ENCODE data around the gene ZNF771.
"Not testable (repeated sequence)": the region's sequence is repeated elsewhere in the genome, so short reads cannot be mapped to it uniquely, and the experiment has no call there.

ZNF771 gene

GRCh38 chr16:30376461-30376902 lies 30.9 kb upstream of the ZNF771 start:
- DNase-seq: no peak

GRCh38 chr16:30377050-30377811 lies 30.2 kb upstream of the ZNF771 start:
- DNase-seq: no peak

DNA sequence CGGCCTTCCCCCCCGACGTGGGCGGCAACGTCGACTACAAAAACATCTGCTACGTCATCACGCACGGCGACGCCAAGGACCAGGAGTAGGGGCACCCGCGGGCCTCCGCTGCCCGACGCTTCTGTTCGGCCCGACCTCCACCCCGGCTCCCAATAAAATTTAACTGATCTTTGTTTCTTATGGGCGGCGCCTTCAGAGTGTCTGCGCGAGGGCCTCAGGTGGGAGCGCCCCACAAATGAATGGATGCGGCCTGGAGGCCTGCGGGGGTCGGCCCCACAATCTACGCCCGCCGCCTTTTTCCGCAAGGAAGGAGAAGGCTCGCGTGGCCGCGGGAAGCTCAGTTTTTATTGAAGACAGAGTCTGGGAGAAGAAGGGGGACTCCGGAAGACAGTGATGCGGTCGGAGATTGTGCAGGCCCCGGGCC lies 29.6 kb upstream of the ZNF771 start:
- DNase-seq: peak; percentile 80

- peak; percentile 99 for DNase-seq
These were observed 28.9 kb upstream of the ZNF771 start for GRCh38 chr16:30378236-30379157.

DNA sequence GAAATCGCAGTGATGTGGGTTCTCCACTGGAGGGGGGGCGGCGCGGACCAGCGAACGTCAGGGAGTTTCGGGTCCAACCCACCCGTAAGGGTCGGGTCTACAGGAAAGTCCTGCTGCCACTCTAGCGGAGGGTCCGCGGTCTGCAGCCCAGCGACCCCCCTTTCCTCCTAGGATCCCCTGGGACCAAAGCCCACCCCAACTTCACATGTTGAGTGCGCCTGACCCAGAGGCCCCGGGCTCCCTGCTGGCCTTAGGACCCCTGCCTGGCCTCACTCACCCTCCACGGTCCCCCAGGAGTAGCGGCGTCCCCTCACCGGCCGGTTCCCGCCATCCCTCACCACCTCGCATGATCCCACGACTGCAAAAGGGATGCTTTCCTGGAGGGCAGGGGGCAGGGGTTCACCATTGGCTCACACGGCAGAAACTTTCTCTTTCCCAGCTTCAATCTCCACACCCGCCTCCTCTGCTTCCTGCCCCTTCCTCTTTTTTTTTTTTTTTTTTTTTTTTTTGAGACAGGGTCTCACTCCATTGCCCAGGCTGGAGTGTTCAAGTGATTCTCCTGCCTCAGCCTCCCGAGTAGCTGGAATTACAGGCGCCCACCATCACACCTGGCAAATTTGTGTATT lies 28.1 kb upstream of the ZNF771 start:
- DNase-seq: no peak

DNA sequence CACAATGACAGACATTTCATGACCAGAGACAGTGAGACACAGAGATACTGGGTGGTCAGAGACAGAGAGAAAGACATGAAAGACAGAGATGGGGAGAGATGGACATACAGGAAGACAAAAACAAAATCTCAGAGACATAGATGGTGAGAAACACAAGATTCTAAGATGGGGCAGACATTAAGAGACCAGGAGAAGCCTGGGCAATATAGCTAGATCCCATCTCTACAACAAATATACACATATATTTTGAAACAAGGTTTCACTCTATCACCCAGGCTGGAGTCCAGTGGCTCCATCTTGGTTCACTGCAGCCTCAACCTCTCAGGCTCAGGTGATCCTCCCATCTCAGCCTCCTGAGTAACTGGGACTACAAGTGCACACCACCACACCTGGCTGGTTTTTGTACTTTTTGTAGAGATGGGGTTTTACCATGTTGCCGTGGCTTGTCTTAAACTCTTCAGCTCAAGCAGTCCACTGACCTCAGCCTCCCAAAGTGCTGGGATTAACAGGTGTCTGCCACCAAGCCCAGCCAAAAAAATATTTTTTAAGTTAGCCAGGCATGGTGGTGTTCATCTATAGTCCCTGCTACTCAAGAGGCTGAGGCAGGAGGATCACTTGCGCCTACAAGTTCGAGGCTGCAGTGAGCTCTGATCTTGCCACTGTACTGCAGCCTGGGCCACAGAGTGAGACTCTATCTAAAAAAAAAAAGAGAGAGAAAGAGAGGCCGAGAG lies 27.2 kb upstream of the ZNF771 start:
- no peak for DNase-seq

DNA sequence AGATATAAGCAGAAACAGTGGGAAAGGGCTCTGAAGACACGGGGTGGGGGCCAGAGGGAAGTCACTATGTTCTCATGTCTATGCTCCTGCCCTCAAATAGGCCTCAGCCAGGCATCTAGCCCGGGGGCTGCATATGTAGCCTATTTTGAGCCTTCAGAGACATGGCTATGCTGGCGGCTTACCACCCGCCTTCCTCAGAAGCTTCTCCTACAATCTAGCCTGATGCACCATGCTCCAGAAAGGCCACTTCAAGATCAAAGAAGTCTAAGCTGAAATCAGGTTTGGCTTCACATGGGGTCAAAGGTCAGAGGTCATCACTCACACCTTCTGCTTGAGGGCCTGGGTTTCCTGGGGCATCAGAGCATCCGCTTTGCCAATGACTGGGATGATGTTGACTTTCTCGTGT lies 26.6 kb upstream of the ZNF771 start:
- DNase-seq: no peak

DNA sequence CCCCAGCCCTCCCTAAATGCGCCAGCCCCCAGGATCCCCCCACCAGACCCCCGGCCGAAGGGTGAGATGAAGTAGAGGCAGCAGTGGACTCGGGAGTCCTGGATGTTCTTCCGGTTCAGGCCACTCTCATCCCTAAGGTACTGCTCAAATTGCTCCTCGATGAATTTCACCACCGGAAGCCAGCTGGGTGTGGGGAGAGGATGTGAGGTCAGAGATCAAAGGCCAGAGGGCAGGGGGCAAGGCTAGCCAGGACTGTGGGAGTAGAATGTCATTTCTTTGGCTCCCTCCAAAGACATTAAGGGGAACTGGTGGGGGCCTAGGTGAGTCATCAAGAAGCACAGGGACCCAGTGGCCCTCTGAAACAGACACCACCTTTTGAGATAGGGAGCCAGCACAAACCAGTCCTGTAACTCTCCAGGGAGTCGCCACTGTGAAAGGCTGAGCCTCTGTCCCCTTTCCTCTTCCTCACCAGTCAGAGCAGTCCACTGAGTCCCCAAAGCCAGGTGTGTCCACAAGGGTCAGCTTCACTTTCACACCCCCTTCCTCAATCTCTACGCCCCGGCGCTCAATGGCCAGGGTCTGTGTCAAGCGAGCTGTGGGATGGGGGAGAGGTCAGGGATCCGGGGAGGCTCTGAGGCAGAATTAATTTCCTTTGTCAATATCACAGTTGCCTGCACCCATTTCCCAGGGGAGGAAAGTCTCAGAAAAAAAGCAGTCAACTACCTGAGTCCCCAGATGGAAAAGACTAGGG lies 25.9 kb upstream of the ZNF771 start:
- DNase-seq: no peak

GRCh38 chr16:30382111-30382881 lies 25.1 kb upstream of the ZNF771 start, which contains the start of gene SEPTIN1:
Gene SEPTIN1 (minus strand): TSS chr16:30382561. CDS start chr16:30382542, 19 bp downstream.
- peak; percentile 66 for DNase-seq

DNA sequence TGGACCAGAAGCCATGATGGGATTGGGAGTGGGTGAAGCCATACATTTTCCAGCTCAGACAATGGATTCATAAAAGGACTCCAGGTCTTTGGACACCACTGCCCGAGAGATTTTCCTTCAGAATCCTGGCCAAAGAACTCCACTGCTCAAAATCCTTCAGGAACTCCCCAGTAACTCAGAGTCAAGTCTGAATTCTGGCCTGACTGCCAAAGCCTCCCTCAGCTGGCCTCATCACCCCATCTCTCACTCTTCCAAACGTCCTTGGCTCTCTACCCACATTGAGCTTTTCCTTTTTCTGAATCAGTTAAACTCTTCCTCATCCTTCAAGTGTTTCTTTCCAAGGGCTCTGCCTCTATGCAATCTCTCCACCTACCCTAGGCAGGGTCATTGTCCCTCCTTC lies 23.9 kb upstream of the ZNF771 start:
- DNase-seq: no peak

GRCh38 chr16:30394592-30395154 lies 12.7 kb upstream of the ZNF771 start:
- DNase-seq: no peak

- DNase-seq: peak; percentile 69
These were observed 12.0 kb upstream of the ZNF771 start, which contains the start of gene ZNF48 for GRCh38 chr16:30395155-30395991. Gene ZNF48 (plus strand): TSS chr16:30395420. CDS start chr16:30395795, 375 bp downstream.

- DNase-seq: no peak
These were observed 11.3 kb upstream of the ZNF771 start for GRCh38 chr16:30395992-30396585.

DNA sequence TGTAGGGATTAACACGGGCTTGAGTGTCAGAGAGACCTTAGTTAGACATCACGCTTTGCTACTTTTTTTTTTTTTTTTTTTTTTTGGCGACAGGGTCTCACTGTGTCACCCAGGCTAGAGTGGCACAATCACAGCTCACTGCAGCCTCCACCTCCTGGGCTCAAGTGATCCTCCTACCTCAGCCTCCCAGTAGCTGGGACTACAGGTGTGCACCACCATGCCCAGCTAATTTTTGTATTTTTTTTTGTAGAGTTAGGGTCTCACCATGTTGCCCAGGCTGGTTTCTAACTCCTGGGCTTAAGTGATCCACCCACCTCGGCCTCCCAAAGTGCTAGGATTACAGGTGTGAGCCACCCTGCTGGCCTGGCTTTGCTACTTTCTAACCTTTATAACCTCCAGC lies 10.8 kb upstream of the ZNF771 start:
- not testable (repeated sequence) for DNase-seq

DNA sequence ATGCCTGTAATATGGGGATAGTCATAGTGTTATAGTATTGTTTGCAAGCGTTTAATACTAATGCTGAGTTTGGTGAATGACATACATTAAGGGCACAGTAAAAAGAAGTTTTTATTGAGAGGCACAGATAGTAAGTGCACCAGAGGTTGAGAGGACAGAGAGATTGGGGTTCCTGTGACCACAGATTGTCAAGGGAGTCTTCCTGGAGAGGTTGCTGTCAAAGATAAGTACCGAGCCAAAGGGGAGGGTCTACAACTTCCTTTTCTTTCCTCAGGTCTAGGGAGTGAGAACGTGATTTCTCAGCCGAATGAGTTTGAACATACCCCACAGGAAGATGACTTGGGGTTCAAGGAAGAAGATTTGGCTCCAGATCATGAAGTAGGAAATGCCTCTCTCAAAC lies 10.3 kb upstream of the ZNF771 start:
- DNase-seq: no peak

DNA sequence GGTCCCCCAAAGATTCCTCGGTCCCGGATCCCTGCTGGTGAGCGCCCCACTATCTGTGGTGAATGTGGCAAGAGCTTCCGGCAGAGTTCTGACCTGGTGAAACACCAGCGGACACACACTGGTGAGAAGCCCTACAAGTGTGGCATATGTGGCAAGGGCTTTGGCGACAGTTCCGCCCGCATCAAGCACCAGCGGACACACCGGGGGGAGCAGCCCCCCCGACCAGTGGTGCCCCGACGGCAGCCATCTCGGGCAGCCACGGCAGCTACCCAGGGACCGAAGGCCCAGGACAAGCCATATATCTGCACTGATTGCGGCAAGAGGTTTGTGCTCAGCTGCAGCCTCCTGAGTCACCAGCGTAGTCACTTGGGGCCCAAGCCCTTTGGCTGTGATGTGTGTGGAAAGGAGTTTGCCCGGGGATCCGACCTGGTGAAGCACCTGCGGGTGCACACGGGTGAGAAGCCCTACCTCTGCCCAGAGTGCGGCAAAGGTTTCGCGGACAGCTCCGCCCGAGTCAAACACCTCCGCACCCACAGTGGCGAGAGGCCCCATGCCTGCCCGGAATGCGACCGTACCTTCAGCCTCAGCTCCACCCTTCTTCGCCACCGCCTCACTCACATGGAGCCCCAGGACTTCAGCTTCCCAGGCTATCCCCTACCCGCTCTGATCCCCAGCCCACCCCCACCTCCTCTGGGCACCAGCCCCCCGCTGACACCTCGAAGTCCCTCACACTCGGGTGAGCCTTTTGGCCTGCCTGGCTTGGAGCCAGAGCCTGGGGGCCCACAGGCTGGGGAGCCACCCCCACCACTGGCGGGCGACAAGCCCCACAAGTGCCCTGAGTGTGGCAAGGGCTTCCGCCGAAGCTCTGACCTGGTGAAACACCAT lies 9.4 kb upstream of the ZNF771 start:
- DNase-seq: no peak

DNA sequence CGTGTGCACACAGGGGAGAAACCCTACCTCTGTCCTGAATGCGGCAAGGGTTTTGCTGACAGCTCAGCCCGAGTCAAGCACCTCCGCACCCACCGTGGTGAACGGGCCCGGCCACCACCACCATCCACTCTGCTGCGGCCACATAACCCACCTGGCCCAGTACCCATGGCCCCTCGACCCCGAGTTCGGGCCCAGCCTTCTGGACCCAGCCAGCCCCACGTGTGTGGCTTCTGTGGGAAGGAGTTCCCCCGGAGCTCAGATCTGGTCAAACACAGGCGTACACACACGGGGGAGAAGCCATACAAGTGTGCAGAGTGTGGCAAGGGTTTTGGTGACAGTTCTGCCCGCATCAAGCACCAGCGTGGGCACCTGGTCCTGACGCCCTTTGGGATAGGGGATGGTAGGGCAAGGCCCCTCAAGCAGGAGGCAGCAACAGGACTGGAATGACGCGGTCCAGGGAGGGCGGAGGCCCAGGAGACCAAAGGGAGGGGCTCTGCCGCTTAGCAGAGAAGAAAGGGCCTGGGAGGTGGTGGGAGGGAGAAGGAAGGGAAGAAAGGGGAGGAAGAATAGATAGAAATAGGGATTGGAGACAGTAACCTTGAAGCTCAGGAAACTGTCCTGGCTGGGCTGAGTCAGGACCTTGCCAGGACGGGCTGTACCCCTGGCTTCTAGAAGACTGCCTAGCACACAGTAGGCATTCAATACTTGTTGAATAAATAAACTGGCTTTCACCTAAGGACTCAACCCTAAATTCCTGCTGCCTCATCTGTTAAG lies 8.6 kb upstream of the ZNF771 start:
- DNase-seq: no peak
